Right atrium auricular region (tissue), 2 donors: ENCODE results near the gene KLF5. TPM values are rescaled to one million over a fixed set of nuclear protein-coding genes. Genes with fewer than 3 reads are reported as not detected.

Experiments used
- DNase-seq: peaks from one replicate; pipeline ENCODE4 v3.0.0-alpha.2; 2019; ENCODE audit warnings: low spot score
- H3K27ac ChIP-seq, 2 donors: fragments of 200-600 bp; sonication (generic); 1 replicate in 1 of 2; 2 replicates in 1 of 2; pipeline ENCODE4 v1.5.1; 2016 to 2019
- H3K27me3 ChIP-seq, 2 donors: fragments of 200-600 bp; sonication (generic); one replicate each; pipeline versions ENCODE4 v1.5.1 to v1.6.0; 2017 to 2019
- H3K36me3 ChIP-seq: fragments of 200-600 bp; sonication (generic); one replicate; pipeline ENCODE4 v1.5.1; 2016
- H3K4me1 ChIP-seq, 2 donors: fragments of 200-600 bp; sonication (generic); one replicate each; pipeline versions ENCODE4 v1.5.1 to v1.6.0; 2017 to 2019
- H3K4me3 ChIP-seq, 2 donors: fragments of 200-600 bp; sonication (generic); 1 replicate in 1 of 2; 2 replicates in 1 of 2; pipeline ENCODE4 v1.5.1; 2017 to 2019; ENCODE audit warnings: mild to moderate bottlenecking in 1 of 2, moderate library complexity in 1 of 2
- H3K9me3 ChIP-seq, 2 donors: fragments of 200-600 bp; sonication (generic); one replicate each; pipeline ENCODE4 v1.5.1; 2019
- CTCF ChIP-seq, 2 donors: fragments of 200-600 bp; sonication (generic); IDR thresholded peaks; one replicate each; pipeline ENCODE4 v1.5.1; 2019; ENCODE audit warnings: antibody characterized with exemption in 2 of 2
- total RNA-seq, 2 donors: library from RNA; depleted of rRNA; stranded (reverse); fragments of >200 nt; gene quantifications; one replicate each; pipeline ENCODE4 v1.1.0, GENCODE V29; 2016

KLF5 gene
- total RNA-seq, 2 donors from 2014 or later: 1.7 to 2.8 TPM

- Histone ChIP-seq H3K9me3 (no peaks in the 10 kb centered on the region), H3K27ac (no peak overlapping the region), H3K27me3 (no peaks in the 10 kb centered on the region), H3K4me1 (no peaks in the 10 kb centered on the region), H3K36me3 (no peaks in the 10 kb centered on the region), H3K4me3 (no peak overlapping the region)
- no peak for TF ChIP-seq CTCF (IDR thresholded peaks at IDR 0.05)
- no peak for DNase-seq
Observed at GRCh38 chr13:73034901-73035300, 23.9 kb upstream of the KLF5 start.

- TF ChIP-seq CTCF (IDR thresholded peaks at IDR 0.05): no peak
- H3K27ac ChIP-seq: no peak overlapping the region
- H3K36me3 ChIP-seq: no peaks in the 10 kb centered on the region
- H3K27me3 ChIP-seq: no peaks in the 10 kb centered on the region
- DNase-seq: no peak
- H3K9me3 ChIP-seq: no peaks in the 10 kb centered on the region
- no peak overlapping the region for H3K4me3 ChIP-seq
- H3K4me1 ChIP-seq: no peaks in the 10 kb centered on the region
Observed at GRCh38 chr13:73035660-73036059, 23.1 kb upstream of the KLF5 start.

GRCh38 chr13:73036566-73036965 lies 22.2 kb upstream of the KLF5 start:
- no peak overlapping the region for H3K27ac ChIP-seq

GRCh38 chr13:73038064-73038463 lies 20.7 kb upstream of the KLF5 start:
- TF ChIP-seq CTCF (IDR thresholded peaks at IDR 0.05): no peak

More at GRCh38 chr13:73036566-73036965, 22.2 kb upstream of the KLF5 start:
- TF ChIP-seq CTCF (IDR thresholded peaks at IDR 0.05): no peak
- Histone ChIP-seq H3K4me1 (no peaks in the 10 kb centered on the region), H3K36me3 (no peaks in the 10 kb centered on the region), H3K4me3 (no peak overlapping the region), H3K9me3 (no peaks in the 10 kb centered on the region), H3K27me3 (no peaks in the 10 kb centered on the region)
- no peak for DNase-seq

GRCh38 chr13:73039201-73040108 lies 19.4 kb upstream of the KLF5 start:
- H3K27ac ChIP-seq: no peak overlapping the region
- no peak for DNase-seq

More at GRCh38 chr13:73038064-73038463, 20.7 kb upstream of the KLF5 start:
- no peaks in the 10 kb centered on the region for H3K36me3 ChIP-seq
- H3K9me3 ChIP-seq: no peaks in the 10 kb centered on the region
- H3K27me3 ChIP-seq: no peaks in the 10 kb centered on the region
- no peak overlapping the region for H3K4me3 ChIP-seq
- no peak for DNase-seq
- H3K4me1 ChIP-seq: no peaks in the 10 kb centered on the region
- H3K27ac ChIP-seq: no peak overlapping the region

More at GRCh38 chr13:73039201-73040108, 19.4 kb upstream of the KLF5 start:
- TF ChIP-seq CTCF (IDR thresholded peaks at IDR 0.05): no peak
- H3K4me3 ChIP-seq: no peak overlapping the region
- H3K4me1 ChIP-seq: no peaks in the 10 kb centered on the region
- H3K9me3 ChIP-seq: no peaks in the 10 kb centered on the region
- H3K36me3 ChIP-seq: no peaks in the 10 kb centered on the region
- H3K27me3 ChIP-seq: no peaks in the 10 kb centered on the region
